Hepatocyte (in vitro differentiated cells): ENCODE data around the gene FOXP4. TPM values are rescaled to one million over a fixed set of nuclear protein-coding genes. Genes with fewer than 3 reads are reported as not detected.

Experiments used
- DNase-seq: peaks from one replicate; pipeline ENCODE4 v3.0.0-alpha.2; 2016; ENCODE audit warnings: low spot score
- H2AFZ ChIP-seq: fragments of 200-600 bp; sonication (generic); 2 replicates; pipeline ENCODE4 v1.6.0; 2016; ENCODE audit warnings: antibody characterized with exemption, mild to moderate bottlenecking
- H3K27ac ChIP-seq: fragments of 200-600 bp; sonication (generic); 2 replicates; pipeline ENCODE4 v1.5.1; 2016; ENCODE audit warnings: mild to moderate bottlenecking
- H3K27me3 ChIP-seq: fragments of 200-600 bp; sonication (generic); 2 replicates; pipeline ENCODE4 v1.6.1; 2016
- H3K36me3 ChIP-seq: fragments of 200-600 bp; sonication (generic); replicated peaks from 2 replicates; pipeline ENCODE4 v1.5.1; 2016; ENCODE audit warnings: low read depth; ENCODE audit not compliant: insufficient read depth
- H3K4me1 ChIP-seq: fragments of 200-600 bp; sonication (generic); 2 replicates; pipeline ENCODE4 v1.5.1; 2016; ENCODE audit warnings: mild to moderate bottlenecking, moderate library complexity; ENCODE audit not compliant: insufficient read depth
- H3K4me2 ChIP-seq: fragments of 200-600 bp; sonication (generic); 2 replicates; pipeline ENCODE4 v1.6.0; 2016
- H3K4me3 ChIP-seq: fragments of 200-600 bp; sonication (generic); 2 replicates; pipeline ENCODE4 v1.5.1; 2016; ENCODE audit warnings: mild to moderate bottlenecking
- H3K79me2 ChIP-seq: fragments of 200-600 bp; sonication (generic); 2 replicates; pipeline ENCODE4 v1.6.0; 2017; ENCODE audit warnings: mild to moderate bottlenecking
- H3K9me2 ChIP-seq: fragments of 200-600 bp; sonication (generic); replicated peaks from 2 replicates; pipeline ENCODE4 v1.6.0; 2017; ENCODE audit warnings: mild to moderate bottlenecking; ENCODE audit not compliant: insufficient read depth
- H3K9me3 ChIP-seq: fragments of 200-600 bp; sonication (generic); 2 replicates; pipeline ENCODE4 v1.5.1; 2016; ENCODE audit warnings: low read depth, mild to moderate bottlenecking
- H4K20me1 ChIP-seq: fragments of 200-600 bp; sonication (generic); 2 replicates; pipeline ENCODE4 v1.6.0; 2016; ENCODE audit warnings: mild to moderate bottlenecking; ENCODE audit not compliant: insufficient read depth, poor library complexity, severe bottlenecking
- CTCF ChIP-seq: fragments of 200-600 bp; sonication (generic); IDR thresholded peaks from 2 replicates; pipeline ENCODE4 v1.5.1; 2016; ENCODE audit warnings: antibody characterized with exemption, mild to moderate bottlenecking; ENCODE audit not compliant: poor library complexity
- EZH2 ChIP-seq: fragments of 200-600 bp; sonication (generic); IDR thresholded peaks from 2 replicates; pipeline ENCODE4 v1.6.1; 2016; ENCODE audit warnings: antibody characterized with exemption, mild to moderate bottlenecking, borderline replicate concordance
- EZH2phosphoT487 ChIP-seq: fragments of 200-600 bp; sonication (generic); IDR thresholded peaks from one replicate; pipeline ENCODE4 v1.6.1; 2018; ENCODE audit warnings: antibody characterized with exemption, mild to moderate bottlenecking, low read depth, moderate library complexity; ENCODE audit not compliant: unreplicated experiment, severe bottlenecking
- WGBS: methylation state at CpG from one replicate; pipeline ENCODE4 v1.1.6; 2016; ENCODE audit warnings: low lambda C conversion rate; ENCODE audit errors: missing lambda C conversion rate; 5-methylcytosine and 5-hydroxymethylcytosine counted together
- polyA plus RNA-seq: library from polyadenylated mRNA; unstranded; fragments of >200 nt; fragmentation: Nextera tagmentation; extraction: Ambion mirVana; gene quantifications from 2 replicates; pipeline ENCODE4 v1.2.1, GENCODE V29; 2016
- total RNA-seq: library from RNA; depleted of rRNA; stranded (reverse); fragments of >200 nt; gene quantifications from 2 replicates; pipeline ENCODE4 v1.2.3, GENCODE V29; 2014

Gene FOXP4
- total and polyA plus RNA-seq, 2 experiments from 2014 or later: 24.3 to 87.8 TPM

GRCh38 chr6:41607036-41607435 is 60.9 kb downstream of the FOXP4 start:
- Histone ChIP-seq H3K36me3 (no peaks in the 10 kb centered on the region), H3K79me2 (no peaks in the 10 kb centered on the region), H3K4me1 (peaks cover 8% of the 10 kb centered on the region), H3K27me3 (no peaks in the 10 kb centered on the region), H4K20me1 (no peaks in the 10 kb centered on the region), H2AFZ (no peak overlapping the region), H3K4me3 (no peak overlapping the region), H3K9me3 (no peaks in the 10 kb centered on the region), H3K9me2 (no peaks in the 10 kb centered on the region), H3K27ac (no peak overlapping the region), H3K4me2 (no peak overlapping the region)
- TF ChIP-seq EZH2: no peak
- TF ChIP-seq EZH2phosphoT487: no peak
- no peak for TF ChIP-seq CTCF
- DNase-seq: no peak
- WGBS: 97% methylated on average over 5 of the region's 5 CpGs

- 82% methylated on average over 9 of the region's 9 CpGs for WGBS
These were observed 61.6 kb downstream of the FOXP4 start for GRCh38 chr6:41607736-41608135.

GRCh38 chr6:41608443-41609151 is 62.4 kb downstream of the FOXP4 start:
- 80% methylated on average over 11 of the region's 11 CpGs for WGBS
- H3K9me3 ChIP-seq: peaks cover 4% of the 10 kb centered on the region
- DNase-seq: no peak
- H3K4me2 ChIP-seq: no peak overlapping the region
- no peaks in the 10 kb centered on the region for H3K79me2 ChIP-seq
- no peak for TF ChIP-seq EZH2
- TF ChIP-seq CTCF: no peak
- TF ChIP-seq EZH2phosphoT487: no peak
- H2AFZ ChIP-seq: no peak overlapping the region
- no peaks in the 10 kb centered on the region for H3K36me3 ChIP-seq
- no peaks in the 10 kb centered on the region for H3K27me3 ChIP-seq
- H3K27ac ChIP-seq: no peak overlapping the region
- no peaks in the 10 kb centered on the region for H4K20me1 ChIP-seq
- no peaks in the 10 kb centered on the region for H3K9me2 ChIP-seq
- no peaks in the 10 kb centered on the region for H3K4me1 ChIP-seq
- no peak overlapping the region for H3K4me3 ChIP-seq

More at GRCh38 chr6:41607736-41608135, 61.6 kb downstream of the FOXP4 start:
- Histone ChIP-seq H3K4me2 (no peak overlapping the region), H3K4me1 (peaks cover 3% of the 10 kb centered on the region), H3K27ac (no peak overlapping the region), H2AFZ (no peak overlapping the region), H3K36me3 (no peaks in the 10 kb centered on the region), H4K20me1 (no peaks in the 10 kb centered on the region), H3K9me2 (no peaks in the 10 kb centered on the region), H3K27me3 (no peaks in the 10 kb centered on the region), H3K79me2 (no peaks in the 10 kb centered on the region), H3K9me3 (no peaks in the 10 kb centered on the region), H3K4me3 (no peak overlapping the region)
- TF ChIP-seq CTCF: no peak
- no peak for TF ChIP-seq EZH2
- no peak for TF ChIP-seq EZH2phosphoT487
- no peak for DNase-seq
